HepG2 (cell line): ENCODE measurements around the gene TRMT2A. TPM values are rescaled to one million over a fixed set of nuclear protein-coding genes. Genes with fewer than 3 reads are reported as not detected.

Experiments used
- ATAC-seq: fragments of 200-7000 bp; cut with Tn5 transposase; 3 replicates; pipeline ENCODE4 v1.9.1; 2020; ENCODE audit warnings: mild to moderate bottlenecking, moderate library complexity
- BruUV-seq: library from RNA; stranded (reverse); fragments of 400-500 nt; replicated peaks from 2 replicates; lab custom pipeline; 2021; lab: Mats Ljungman, UMichigan
- CTCF ChIA-PET: fragments of 300-600 bp; formaldehyde crosslinking; extraction: SDS; loops from one replicate; lab custom pipeline; 2021; ENCODE audit warnings: low total read pairs, inconsistent platforms, low intra/inter-chr PET ratio; lab: Yijun Ruan, JAX
- POLR2A ChIA-PET: fragments of 350-600 bp; sonication (Branson Sonifier 250); formaldehyde crosslinking; loops from one replicate; lab custom pipeline; 2020; ENCODE audit warnings: antibody characterized with exemption, inconsistent platforms; lab: Yijun Ruan, JAX
- DNase-seq: peaks from one replicate; pipeline ENCODE4 v3.0.0-alpha.2; 2015; ENCODE audit warnings: low spot score
- FAIRE-seq: peaks from 3 replicates; lab custom pipeline; 2011; peaks lifted over from hg19 to GRCh38; lab: Jason Lieb, UNC
- H2AFZ ChIP-seq: one replicate; pipeline ENCODE4 v1.6.1; 2011; ENCODE audit warnings: low read length, inconsistent platforms
- H3K27ac ChIP-seq: fragments of 300-600 bp; 3 replicates; pipeline ENCODE4 v1.8.0; 2011; ENCODE audit warnings: mixed run types, mild to moderate bottlenecking, mixed read lengths, low read length, inconsistent platforms; ENCODE audit not compliant: insufficient read depth; ENCODE audit errors: extremely low read length
- H3K27me3 ChIP-seq, 2 experiments: fragments of 200-600 bp in 1 of 2; 2 replicates in 1 of 2; 3 replicates in 1 of 2; pipeline versions ENCODE4 v1.6.0 to v1.8.0; 2011; ENCODE audit warnings: low read length in 2 of 2, mild to moderate bottlenecking in 2 of 2, moderate library complexity in 2 of 2, inconsistent platforms in 1 of 2; ENCODE audit not compliant: insufficient read depth in 2 of 2, control insufficient read depth in 1 of 2
- H3K36me3 ChIP-seq, 2 experiments: fragments of 200-600 bp in 1 of 2; replicated peaks in 1 of 2; 2 replicates in 1 of 2; 3 replicates in 1 of 2; pipeline versions ENCODE4 v1.5.1 to v1.8.0; 2011; ENCODE audit warnings: low read length in 2 of 2, inconsistent platforms in 1 of 2; ENCODE audit not compliant: insufficient read depth in 2 of 2, control insufficient read depth in 1 of 2
- H3K4me1 ChIP-seq: 2 replicates; pipeline ENCODE4 v1.5.1; 2012; ENCODE audit warnings: low read length, inconsistent platforms; ENCODE audit not compliant: insufficient read depth
- H3K4me2 ChIP-seq: 2 replicates; pipeline ENCODE4 v1.6.0; 2011; ENCODE audit warnings: low read depth, low read length, inconsistent platforms
- H3K4me3 ChIP-seq, 3 experiments: fragments of 200-600 bp in 1 of 3; sonication (generic), shearing (Covaris generic) in 1 of 3; replicated peaks in 1 of 3; 2 replicates each; pipeline ENCODE4 v1.5.1; 2011 to 2016; ENCODE audit warnings: low read length in 3 of 3, inconsistent platforms in 2 of 3, low read depth in 2 of 3, mild to moderate bottlenecking in 2 of 3, control low read depth in 1 of 3, mixed read lengths in 1 of 3; ENCODE audit not compliant: insufficient read depth in 1 of 3
- H3K79me2 ChIP-seq: one replicate; pipeline ENCODE4 v1.6.1; 2011; ENCODE audit warnings: low read length, inconsistent platforms; ENCODE audit not compliant: insufficient read depth
- H3K9ac ChIP-seq: 2 replicates; pipeline ENCODE4 v1.6.0; 2011; ENCODE audit warnings: mild to moderate bottlenecking, low read depth, low read length, inconsistent platforms; ENCODE audit not compliant: insufficient read depth
- H3K9me3 ChIP-seq: 2 replicates; pipeline ENCODE4 v1.5.1; 2012; ENCODE audit warnings: mild to moderate bottlenecking, low read length
- H4K20me1 ChIP-seq: 2 replicates; pipeline ENCODE4 v1.6.0; 2011; ENCODE audit warnings: inconsistent platforms, mild to moderate bottlenecking, low read length, moderate library complexity; ENCODE audit not compliant: insufficient read depth
- CEBPZ ChIP-seq: IDR thresholded peaks from 2 replicates; pipeline ENCODE4 v1.6.1; 2012; ENCODE audit warnings: low read length, improper control_type of control experiment
- GZF1 ChIP-seq: sonication (generic); formaldehyde crosslinking; IDR thresholded peaks from 2 replicates; pipeline ENCODE4 v1.5.1; 2020; ENCODE audit warnings: mild to moderate bottlenecking, missing genetic modification reagents
- KLF12 ChIP-seq: sonication (generic); formaldehyde crosslinking; IDR thresholded peaks from 2 replicates; pipeline ENCODE4 v1.4.0; 2020; ENCODE audit warnings: missing genetic modification reagents, borderline replicate concordance
- RAD51 ChIP-seq: fragments of 450-650 bp; IDR thresholded peaks from 2 replicates; pipeline ENCODE4 v1.6.1; 2016; ENCODE audit warnings: borderline replicate concordance
- RBM22 ChIP-seq: fragments of 200-400 bp; formaldehyde crosslinking; optimal IDR thresholded peaks from 2 replicates; pipeline ENCODE3; 2017; ENCODE audit warnings: mild to moderate bottlenecking, low read length, moderate library complexity
- WGBS: methylation state at CpG from one replicate; pipeline ENCODE4 v1.1.6; 2017; ENCODE audit warnings: low lambda C conversion rate; 5-methylcytosine and 5-hydroxymethylcytosine counted together
- in situ Hi-C: cut with HindIII; loops from 2 replicates; pipeline ENCODE4 v1.10.0; 2017; ENCODE audit warnings: low pct_unique_long_range_greater_than_20kb; ENCODE audit not compliant: extremely low pct_ligation_motif_present
- intact Hi-C: fragments of 100-400 bp; cut with micrococcal nuclease; formaldehyde crosslinking; loops from one replicate; pipeline ENCODE4 v1.10.0; 2022; ENCODE audit not compliant: unreplicated experiment
- polyA plus RNA-seq, 8 experiments: library from polyadenylated mRNA; depleted of rRNA in 3 of 8; stranded (reverse) in 7 of 8; unstranded in 1 of 8; fragments of >200 nt; fragmentation: Illumina TruSeq in 4 of 8; extraction: Trizol in 4 of 8; gene quantifications; 2 replicates each; pipeline versions ENCODE4 v1.2.1 to v1.2.3, GENCODE V29; 2011 to 2016; ENCODE audit warnings: low read depth in 4 of 8, missing spikeins in 1 of 8, mixed read lengths in 1 of 8; ENCODE audit not compliant: insufficient read depth in 1 of 8
- total RNA-seq, 5 experiments: library from RNA; depleted of rRNA; stranded (reverse); fragments of >200 nt; fragmentation: Illumina TruSeq; extraction: Trizol; gene quantifications; 2 replicates each; pipeline ENCODE4 v1.2.3, GENCODE V29; 2016; ENCODE audit warnings: low read depth in 1 of 5

TRMT2A gene
- total and polyA plus RNA-seq, 2 of the 13 experiments (the other 11 are each of a cell fraction or from before 2014, with no cell fraction given) = 24.0 to 30.3 TPM

- Histone ChIP-seq H3K79me2 (peaks cover 44% of the 10 kb centered on the region), H3K27me3 (no peaks in the 10 kb centered on the region), H3K36me3 (peaks cover 60 to 78% of the 10 kb centered on the region in 2 experiments), H3K4me1 (peaks cover 31% of the 10 kb centered on the region), H4K20me1 (peaks cover 13% of the 10 kb centered on the region; the same call in 1 of the 2 replicates), H3K9me3 (no peaks in the 10 kb centered on the region), H3K4me2 (no peak overlapping the region), H3K9ac (no peak overlapping the region), H3K4me3 (no peak overlapping the region), H2AFZ (no peak overlapping the region), H3K27ac (no peak overlapping the region)
- POLR2A ChIA-PET = no interaction called here
- no peak for FAIRE-seq
- CTCF ChIA-PET = no interaction called here
- 97% methylated on average over 13 of the region's 14 CpGs for WGBS
- intact Hi-C loops = no loop called here
- in situ Hi-C loops = no loop called here
- ATAC-seq = no peak
- DNase-seq = no peak
- no peak for TF ChIP-seq RAD51
- peak; percentile 1 for TF ChIP-seq RBM22
- TF ChIP-seq CEBPZ = no peak
- no peak for TF ChIP-seq GZF1 (CRISPR knock-in tag)
- TF ChIP-seq KLF12 = no peak
- BruUV-seq = no TSS peak
These were observed 29.4 kb downstream of the TRMT2A start for GRCh38 chr22:20087319-20088262.
